Esophagus squamous epithelium (tissue), 5 donors: ENCODE results near the gene PHACTR3. TPM values are rescaled to one million over a fixed set of nuclear protein-coding genes. Genes with fewer than 3 reads are reported as not detected.

Experiments used
- DNase-seq: peaks from one replicate; lab custom pipeline; 2025; lab: John Stamatoyannopoulos, UW
- H3K27ac ChIP-seq, 4 donors: fragments of 200-600 bp; sonication (generic); one replicate each; pipeline ENCODE4 v1.5.1; 2016 to 2019; ENCODE audit warnings: mild to moderate bottlenecking in 1 of 4
- H3K27me3 ChIP-seq, 4 donors: fragments of 200-600 bp; sonication (generic); 1 replicate in 3 of 4; 2 replicates in 1 of 4; pipeline versions ENCODE4 v1.5.1 to v1.6.0; 2017 to 2021; ENCODE audit warnings: antibody characterized with exemption in 1 of 4
- H3K36me3 ChIP-seq, 3 donors: fragments of 200-600 bp; sonication (generic); one replicate each; pipeline ENCODE4 v1.5.1; 2016 to 2019
- H3K4me1 ChIP-seq, 3 donors: fragments of 200-600 bp; sonication (generic); one replicate each; pipeline ENCODE4 v1.5.1; 2017 to 2019
- H3K4me3 ChIP-seq, 4 donors: fragments of 200-600 bp; sonication (generic); 1 replicate in 3 of 4; 2 replicates in 1 of 4; pipeline ENCODE4 v1.5.1; 2016 to 2019; ENCODE audit warnings: mild to moderate bottlenecking in 2 of 4, moderate library complexity in 1 of 4
- H3K9me3 ChIP-seq, 3 donors: fragments of 200-600 bp; sonication (generic); one replicate each; pipeline ENCODE4 v1.5.1; 2016 to 2019
- CTCF ChIP-seq, 6 experiments: fragments of 450-650 bp in 4 of 6; fragments of 200-600 bp in 2 of 6; sonication (generic) in 2 of 6; IDR thresholded peaks; one replicate each; pipeline ENCODE4 v1.5.1; 2016 to 2019; ENCODE audit warnings: antibody characterized with exemption in 6 of 6, mild to moderate bottlenecking in 4 of 6, moderate library complexity in 4 of 6
- POLR2A ChIP-seq, 4 donors: fragments of 450-650 bp; IDR thresholded peaks; one replicate each; pipeline ENCODE4 v1.6.1; 2017; ENCODE audit warnings: antibody characterized with exemption in 4 of 4, mild to moderate bottlenecking in 4 of 4, moderate library complexity in 3 of 4
- WGBS, 2 donors: methylation state at CpG; one replicate each; pipeline ENCODE4 v1.1.5; 2018; 5-methylcytosine and 5-hydroxymethylcytosine counted together
- intact Hi-C: fragments of 100-400 bp; cut with DNase I; formaldehyde crosslinking; loops from one replicate; pipeline ENCODE4 v1.15.0; 2022
- total RNA-seq, 4 donors: library from RNA; depleted of rRNA; stranded (reverse); fragments of >200 nt; gene quantifications; one replicate each; pipeline ENCODE4 v1.1.0, GENCODE V29; 2016
- donor health status: DM: yes; HTN: yes; CAD: no.

PHACTR3 gene
- total RNA-seq, 4 donors from 2014 or later = 0.13 to 2.5 (median 0.32) TPM

GRCh38 chr20:59800309-59800708, 196.0 kb downstream of the PHACTR3 start:
- H3K27me3 ChIP-seq = no peaks in the 10 kb centered on the region
- TF ChIP-seq POLR2A (IDR thresholded peaks at IDR 0.05) = no peak
- TF ChIP-seq CTCF (IDR thresholded peaks at IDR 0.05) = no peak

GRCh38 chr20:59802018-59802417, 197.7 kb downstream of the PHACTR3 start:
- H3K4me3 ChIP-seq = no peak overlapping the region
- no peaks in the 10 kb centered on the region for H3K4me1 ChIP-seq
- H3K36me3 ChIP-seq = no peaks in the 10 kb centered on the region
- no peaks in the 10 kb centered on the region for H3K27me3 ChIP-seq
- DNase-seq = no peak
- H3K9me3 ChIP-seq = peaks cover 0 to 15% (median 0%) of the 10 kb centered on the region in 3 donors
- no peak overlapping the region for H3K27ac ChIP-seq
- TF ChIP-seq CTCF (IDR thresholded peaks at IDR 0.05) = no peak
- no peak for TF ChIP-seq POLR2A (IDR thresholded peaks at IDR 0.05)
- intact Hi-C loops = no loop called here
- WGBS, 2 donors = 53 to 68% methylated on average over 3 to 4 of the region's 4 CpGs

More at GRCh38 chr20:59800309-59800708, 196.0 kb downstream of the PHACTR3 start:
- Histone ChIP-seq H3K4me3 (no peak overlapping the region), H3K36me3 (no peaks in the 10 kb centered on the region), H3K4me1 (no peaks in the 10 kb centered on the region), H3K27ac (no peak overlapping the region), H3K9me3 (peaks cover 0 to 15% (median 0%) of the 10 kb centered on the region in 3 donors)
- intact Hi-C loops = no loop called here
- no peak for DNase-seq
- WGBS, 2 donors = 22 to 33% methylated on average over 1 of the region's 1 CpG

- H3K4me3 ChIP-seq = no peak overlapping the region
- 68 to 75% methylated on average over 9 of the region's 9 CpGs for WGBS, 2 donors
- DNase-seq = no peak
- peaks cover 0 to 15% (median 0%) of the 10 kb centered on the region in 3 donors for H3K9me3 ChIP-seq
- H3K36me3 ChIP-seq = no peaks in the 10 kb centered on the region
- TF ChIP-seq CTCF (IDR thresholded peaks at IDR 0.05) (no peak), POLR2A (IDR thresholded peaks at IDR 0.05) (no peak)
- no peak overlapping the region for H3K27ac ChIP-seq
- no peaks in the 10 kb centered on the region for H3K4me1 ChIP-seq
- intact Hi-C loops = no loop called here
- no peaks in the 10 kb centered on the region for H3K27me3 ChIP-seq
Observed at GRCh38 chr20:59802471-59803221, 198.3 kb downstream of the PHACTR3 start.

- Histone ChIP-seq H3K4me3 (no peak overlapping the region), H3K27me3 (no peaks in the 10 kb centered on the region), H3K36me3 (no peaks in the 10 kb centered on the region), H3K9me3 (peaks cover 0 to 15% (median 0%) of the 10 kb centered on the region in 3 donors), H3K4me1 (no peaks in the 10 kb centered on the region), H3K27ac (no peak overlapping the region)
- DNase-seq = no peak
- TF ChIP-seq POLR2A (IDR thresholded peaks at IDR 0.05) (no peak), CTCF (IDR thresholded peaks at IDR 0.05) (no peak)
- intact Hi-C loops = no loop called here
- 14 to 27% methylated on average over 5 of the region's 5 CpGs for WGBS, 2 donors
Observed at GRCh38 chr20:59804347-59804746, 200.0 kb downstream of the PHACTR3 start.

GRCh38 chr20:59804871-59805665, 200.7 kb downstream of the PHACTR3 start:
- no peak for DNase-seq
- Histone ChIP-seq H3K4me3 (no peak overlapping the region), H3K4me1 (no peaks in the 10 kb centered on the region), H3K36me3 (no peaks in the 10 kb centered on the region), H3K9me3 (peaks cover 0 to 12% (median 0%) of the 10 kb centered on the region in 3 donors), H3K27me3 (no peaks in the 10 kb centered on the region), H3K27ac (no peak overlapping the region)
- intact Hi-C loops = no loop called here
- no peak for TF ChIP-seq POLR2A (IDR thresholded peaks at IDR 0.05)
- TF ChIP-seq CTCF (IDR thresholded peaks at IDR 0.05) = no peak
- WGBS, 2 donors = 57 to 79% methylated on average over 8 to 9 of the region's 9 CpGs
